Kidney epithelial cell (primary cell): ENCODE results near the gene POLR1C. TPM values are rescaled to one million over a fixed set of nuclear protein-coding genes. Genes with fewer than 3 reads are reported as not detected.

ENCODE experiments used
- DNase-seq: peaks from one replicate; pipeline ENCODE4 v3.0.0-alpha.2; 2010; ENCODE audit warnings: low read depth
- H3K27me3 ChIP-seq: 2 replicates; pipeline ENCODE4 v1.6.0; 2011; ENCODE audit warnings: low read length; ENCODE audit not compliant: control insufficient read depth, insufficient read depth
- H3K36me3 ChIP-seq: 2 replicates; pipeline ENCODE4 v1.5.1; 2011; ENCODE audit warnings: low read length; ENCODE audit not compliant: control insufficient read depth, insufficient read depth
- H3K4me3 ChIP-seq: 2 replicates; pipeline ENCODE4 v1.5.1; 2011; ENCODE audit warnings: low read depth, mild to moderate bottlenecking, control low read depth, low read length
- CTCF ChIP-seq: IDR thresholded peaks from 2 replicates; pipeline ENCODE4 v1.5.1; 2011; ENCODE audit warnings: mild to moderate bottlenecking, moderate library complexity, low read length, control low read depth, inconsistent platforms; ENCODE audit not compliant: insufficient read depth, poor library complexity, severe bottlenecking
- total RNA-seq: library from RNA; depleted of rRNA; stranded (reverse); fragments of >200 nt; gene quantifications from 2 replicates; pipeline ENCODE4 v1.2.3, GENCODE V29; 2015

Gene POLR1C
- total RNA-seq, 1 donor from 2014 or later = 46.8 TPM

GRCh38 chr6:43481075-43481474 lies 35.8 kb upstream of the POLR1C start:
- H3K27me3 ChIP-seq = no peaks in the 10 kb centered on the region
- no peaks in the 10 kb centered on the region for H3K36me3 ChIP-seq
- TF ChIP-seq CTCF = no peak
- no peak overlapping the region for H3K4me3 ChIP-seq
- no peak for DNase-seq

GRCh38 chr6:43481591-43482236 lies 35.2 kb upstream of the POLR1C start:
- Histone ChIP-seq H3K36me3 (no peaks in the 10 kb centered on the region), H3K4me3 (no peak overlapping the region), H3K27me3 (no peaks in the 10 kb centered on the region)
- no peak for TF ChIP-seq CTCF
- no peak for DNase-seq

GRCh38 chr6:43488667-43489276 lies 28.1 kb upstream of the POLR1C start:
- Histone ChIP-seq H3K27me3 (no peaks in the 10 kb centered on the region), H3K36me3 (no peaks in the 10 kb centered on the region), H3K4me3 (no peak overlapping the region)
- DNase-seq = no peak
- no peak for TF ChIP-seq CTCF

DNA sequence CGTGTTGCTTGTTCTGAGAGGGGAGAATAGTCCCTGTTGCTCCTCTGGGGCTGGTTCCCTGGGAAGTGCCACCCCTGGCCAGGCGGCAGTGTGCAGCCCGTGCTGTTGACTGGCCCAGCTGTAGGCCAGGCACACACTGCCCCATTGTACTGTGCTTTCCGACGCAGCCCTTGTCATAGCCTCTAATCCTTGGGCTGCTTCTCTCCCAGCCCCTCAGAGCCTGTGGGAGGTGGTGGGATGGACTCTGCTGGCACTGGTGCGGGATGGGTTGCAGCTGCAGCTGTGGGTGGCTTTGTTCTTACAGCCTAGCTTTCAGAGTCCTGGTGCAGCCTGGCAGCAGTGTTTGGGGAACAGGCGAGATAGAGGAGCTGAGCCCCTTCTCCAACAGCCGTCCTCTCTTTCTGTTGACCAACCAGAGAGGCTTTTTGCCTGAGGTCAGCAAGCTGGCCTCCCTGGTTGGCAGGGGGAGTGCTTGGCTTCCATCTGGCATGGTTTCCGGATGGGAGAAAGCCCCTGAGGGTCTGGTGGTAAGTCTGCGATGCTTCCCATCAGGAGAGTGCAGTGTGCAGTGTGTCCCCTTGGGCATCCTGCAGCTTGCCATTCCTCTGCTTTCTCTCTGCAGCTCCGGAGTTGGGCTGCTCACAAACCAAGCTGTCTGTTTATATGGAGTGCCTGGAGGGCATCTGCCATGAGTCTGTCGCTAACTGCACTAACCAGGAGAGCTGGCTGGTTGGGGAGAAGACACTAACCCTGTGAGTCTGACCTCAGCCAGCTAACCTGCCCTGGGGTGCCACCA lies 27.4 kb upstream of the POLR1C start:
- Histone ChIP-seq H3K27me3 (no peaks in the 10 kb centered on the region), H3K36me3 (no peaks in the 10 kb centered on the region), H3K4me3 (no peak overlapping the region)
- no peak for TF ChIP-seq CTCF
- DNase-seq = no peak

DNA sequence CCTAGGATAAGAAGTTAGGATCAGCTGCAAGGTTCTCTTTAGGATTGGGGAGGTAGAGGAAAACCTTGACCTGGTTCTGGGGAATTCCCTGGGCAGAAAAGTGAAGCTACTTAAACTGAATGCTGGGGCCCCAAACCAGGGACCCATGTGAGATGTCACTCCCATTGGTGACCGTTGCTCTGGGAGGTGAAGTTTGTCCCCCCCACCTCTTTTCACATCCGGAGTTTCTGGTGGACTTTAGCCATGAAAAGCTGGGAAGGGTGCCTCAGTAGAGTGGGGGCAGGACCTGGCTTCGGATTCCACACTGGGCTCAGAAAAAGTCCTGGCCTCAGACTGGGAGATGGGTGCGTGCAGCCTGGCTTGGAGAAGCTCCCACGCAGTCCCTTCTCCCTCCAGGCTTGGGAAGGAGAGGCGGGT lies 26.4 kb upstream of the POLR1C start:
- no peak for DNase-seq
- no peak overlapping the region for H3K4me3 ChIP-seq
- TF ChIP-seq CTCF = no peak
- H3K27me3 ChIP-seq = no peaks in the 10 kb centered on the region
- H3K36me3 ChIP-seq = no peaks in the 10 kb centered on the region
